HEK293 (cell line): ENCODE data around the gene MKI67.

Experiments
- CTCF ChIA-PET: fragments of 350-600 bp; formaldehyde crosslinking; extraction: SDS; loops from one replicate; lab custom pipeline; 2021; ENCODE audit warnings: antibody characterized with exemption; lab: Yijun Ruan, JAX
- POLR2A ChIA-PET: fragments of 300-600 bp; formaldehyde crosslinking; extraction: SDS; loops from one replicate; lab custom pipeline; 2020; ENCODE audit warnings: antibody characterized with exemption, inconsistent platforms; lab: Yijun Ruan, JAX
- H3K27ac ChIP-seq: fragments of 200-500 bp; sonication (Bioruptor generic); 2 replicates; pipeline ENCODE4 v1.5.1; 2014; ENCODE audit warnings: low read depth, low read length, control low read depth, inconsistent platforms; ENCODE audit errors: extremely low read depth
- H3K36me3 ChIP-seq, 2 experiments: fragments of 200-500 bp in 1 of 2; sonication (Bioruptor generic) in 1 of 2; 1 replicate in 1 of 2; 2 replicates in 1 of 2; pipeline ENCODE4 v1.5.1; 2014 to 2017; ENCODE audit warnings: inconsistent platforms in 2 of 2, low read length in 2 of 2; ENCODE audit not compliant: control insufficient read depth in 2 of 2, insufficient read depth in 1 of 2
- H3K4me1 ChIP-seq: fragments of 200-500 bp; sonication (Bioruptor generic); 2 replicates; pipeline ENCODE4 v1.5.1; 2014; ENCODE audit warnings: mild to moderate bottlenecking, low read length, inconsistent platforms; ENCODE audit not compliant: control insufficient read depth, insufficient read depth
- H3K4me3 ChIP-seq: 2 replicates; pipeline ENCODE4 v1.5.1; 2011; ENCODE audit warnings: low read depth, mild to moderate bottlenecking, control low read depth, low read length, moderate library complexity
- H3K9me3 ChIP-seq: fragments of 200-500 bp; sonication (Bioruptor generic); 2 replicates; pipeline ENCODE4 v1.5.1; 2014; ENCODE audit warnings: low read depth, low read length, inconsistent platforms; ENCODE audit not compliant: control insufficient read depth, insufficient read depth
- SCRT2 ChIP-seq: fragments of 450-650 bp; formaldehyde crosslinking; IDR thresholded peaks from 2 replicates; pipeline ENCODE4 v1.5.1; 2016; ENCODE audit warnings: missing biosample characterization, missing genetic modification characterization
- SETDB1 ChIP-seq: IDR thresholded peaks from one replicate; pipeline ENCODE4 v1.6.1; 2017; ENCODE audit warnings: mild to moderate bottlenecking, low read length, moderate library complexity, mixed read lengths; ENCODE audit not compliant: insufficient read length
- ZFP69B ChIP-seq: fragments of 450-650 bp; formaldehyde crosslinking; IDR thresholded peaks from 2 replicates; pipeline ENCODE4 v1.5.1; 2016; ENCODE audit warnings: missing biosample characterization, missing genetic modification characterization
- ZNF112 ChIP-seq: fragments of 450-650 bp; formaldehyde crosslinking; IDR thresholded peaks from 2 replicates; pipeline ENCODE4 v1.5.0; 2017; ENCODE audit warnings: missing biosample characterization, missing genetic modification characterization
- ZNF121 ChIP-seq: fragments of 450-650 bp; formaldehyde crosslinking; IDR thresholded peaks from 2 replicates; pipeline ENCODE4 v1.5.1; 2016; ENCODE audit warnings: missing biosample characterization, missing genetic modification characterization
- ZNF148 ChIP-seq: fragments of 450-650 bp; formaldehyde crosslinking; IDR thresholded peaks from 2 replicates; pipeline ENCODE4 v1.5.0; 2017; ENCODE audit warnings: missing biosample characterization, missing genetic modification characterization, borderline replicate concordance
- ZNF302 ChIP-seq: fragments of 450-650 bp; formaldehyde crosslinking; IDR thresholded peaks from 2 replicates; pipeline ENCODE4 v1.5.1; 2016; ENCODE audit warnings: missing biosample characterization, missing genetic modification characterization, low read depth
- ZNF341 ChIP-seq: fragments of 450-650 bp; formaldehyde crosslinking; IDR thresholded peaks from 2 replicates; pipeline ENCODE4; 2016; ENCODE audit warnings: low read depth, missing biosample characterization, missing genetic modification characterization
- ZNF362 ChIP-seq: fragments of 450-650 bp; formaldehyde crosslinking; IDR thresholded peaks from 2 replicates; pipeline ENCODE4 v1.5.1; 2016; ENCODE audit warnings: missing biosample characterization, missing genetic modification characterization
- ZNF398 ChIP-seq: fragments of 450-650 bp; formaldehyde crosslinking; IDR thresholded peaks from 2 replicates; pipeline ENCODE4 v1.5.1; 2017; ENCODE audit warnings: missing biosample characterization, missing genetic modification characterization
- ZNF423 ChIP-seq: fragments of 450-650 bp; formaldehyde crosslinking; IDR thresholded peaks from 2 replicates; pipeline ENCODE4 v1.5.1; 2016; ENCODE audit warnings: missing biosample characterization, missing genetic modification characterization
- ZNF426 ChIP-seq: fragments of 450-650 bp; formaldehyde crosslinking; IDR thresholded peaks from 2 replicates; pipeline ENCODE4 v1.5.1; 2017; ENCODE audit warnings: missing biosample characterization, missing genetic modification characterization, mild to moderate bottlenecking, inconsistent platforms, moderate library complexity
- ZNF585B ChIP-seq: fragments of 450-650 bp; formaldehyde crosslinking; IDR thresholded peaks from 2 replicates; pipeline ENCODE4 v1.5.1; 2016; ENCODE audit warnings: missing biosample characterization, missing genetic modification characterization
- ZNF830 ChIP-seq: fragments of 450-650 bp; IDR thresholded peaks from 2 replicates; pipeline ENCODE4 v1.5.0; 2018; ENCODE audit warnings: missing biosample characterization, missing genetic modification characterization, low read depth, mild to moderate bottlenecking, moderate library complexity
- TF ChIP-seq, protein P1 (sequence below): fragments of 450-650 bp; formaldehyde crosslinking; IDR thresholded peaks from 2 replicates; pipeline ENCODE4 v1.5.1; 2016; ENCODE audit warnings: missing biosample characterization, missing genetic modification characterization

Gene MKI67

DNA sequence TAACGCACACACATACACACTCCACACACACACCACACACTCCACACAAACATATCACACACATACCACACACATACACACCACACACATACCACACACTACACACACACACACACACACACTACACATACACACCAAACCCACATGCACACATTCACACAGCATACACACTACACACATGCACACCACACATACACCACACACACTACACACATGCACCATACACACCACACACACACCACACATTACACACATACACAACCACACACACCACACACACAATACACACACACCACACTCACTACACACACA lies 66.3 kb downstream of the MKI67 start (continued):
- 0 out of 2 replicates have a peak, but pooled peaks have one; percentile 18 for TF ChIP-seq ZNF148 (tag by site-specific recombination)
- no peak for TF ChIP-seq ZFP69B (tag by site-specific recombination)
- no peak for TF ChIP-seq ZNF362 (tag by site-specific recombination)
- TF ChIP-seq SCRT2 (tag by site-specific recombination): peak; percentile 40; the same call in 1 of the 2 replicates
- no peak for TF ChIP-seq ZNF112

DNA sequence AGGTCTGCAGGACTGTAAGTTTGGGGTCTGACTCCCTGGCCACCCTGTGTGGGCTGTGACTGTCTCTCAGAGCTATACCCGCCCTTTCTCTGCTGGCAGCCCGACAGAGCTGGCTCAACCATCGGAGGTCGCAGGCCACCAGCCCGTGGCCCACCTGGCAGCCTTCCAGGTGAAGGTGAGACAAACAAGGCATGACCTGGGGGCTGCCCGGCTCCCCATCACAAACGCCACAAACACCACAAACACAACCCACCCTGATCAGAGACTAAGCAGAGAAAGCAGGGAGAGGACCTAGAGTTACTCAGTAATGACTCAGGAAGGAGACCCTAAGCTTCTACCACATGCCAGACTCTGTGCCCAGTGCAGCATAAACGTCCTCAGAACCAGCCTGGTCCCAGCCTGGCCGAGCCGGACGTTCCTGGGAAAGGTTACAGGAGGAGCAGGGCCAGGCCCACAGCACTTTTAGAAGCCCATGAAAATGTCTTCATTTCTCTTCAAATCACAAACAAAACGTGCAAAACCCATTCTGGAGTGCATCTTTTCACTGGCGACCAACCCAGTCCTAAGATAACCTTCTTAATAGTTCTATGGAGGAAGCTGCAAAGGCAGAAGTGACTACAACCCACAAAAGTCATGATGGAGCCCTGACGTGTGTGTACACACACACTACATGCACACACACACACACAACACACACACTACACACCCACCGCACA lies 66.8 kb downstream of the MKI67 start:
- ChIA-PET CTCF (interaction anchor here (0.6 to 1.7 kb wide), 3 partner anchors 8 to 24 kb away, joined by 4 to 17 read pairs (median 6); no protein-coding TSS in a partner anchor), POLR2A (no interaction called here)
- no peak overlapping the region for H3K27ac ChIP-seq

GRCh38 chr10:128058750-128059134 lies 67.5 kb downstream of the MKI67 start:
- no peak overlapping the region for H3K27ac ChIP-seq
- ChIA-PET POLR2A (no interaction called here), CTCF (interaction anchor here (0.7 to 1.7 kb wide), 3 partner anchors 11 to 38 kb away, joined by 3 to 17 read pairs (median 6); no protein-coding TSS in a partner anchor)
- no peaks in the 10 kb centered on the region for H3K9me3 ChIP-seq
- no peak for TF ChIP-seq ZNF302 (tag by site-specific recombination)
- TF ChIP-seq SETDB1: no peak
- TF ChIP-seq, protein P1, sequence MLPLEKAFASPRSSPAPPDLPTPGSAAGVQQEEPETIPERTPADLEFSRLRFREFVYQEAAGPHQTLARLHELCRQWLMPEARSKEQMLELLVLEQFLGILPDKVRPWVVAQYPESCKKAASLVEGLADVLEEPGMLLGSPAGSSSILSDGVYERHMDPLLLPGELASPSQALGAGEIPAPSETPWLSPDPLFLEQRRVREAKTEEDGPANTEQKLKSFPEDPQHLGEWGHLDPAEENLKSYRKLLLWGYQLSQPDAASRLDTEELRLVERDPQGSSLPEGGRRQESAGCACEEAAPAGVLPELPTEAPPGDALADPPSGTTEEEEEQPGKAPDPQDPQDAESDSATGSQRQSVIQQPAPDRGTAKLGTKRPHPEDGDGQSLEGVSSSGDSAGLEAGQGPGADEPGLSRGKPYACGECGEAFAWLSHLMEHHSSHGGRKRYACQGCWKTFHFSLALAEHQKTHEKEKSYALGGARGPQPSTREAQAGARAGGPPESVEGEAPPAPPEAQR (tag by site-specific recombination): no peak
- TF ChIP-seq ZNF341 (tag by site-specific recombination): no peak
- TF ChIP-seq ZNF426: no peak
- no peak for TF ChIP-seq ZNF398 (tag by site-specific recombination)
- no peaks in the 10 kb centered on the region for H3K4me1 ChIP-seq
- no peak overlapping the region for H3K4me3 ChIP-seq
- H3K36me3 ChIP-seq: peaks cover 3 to 13% of the 10 kb centered on the region in 2 experiments; a peak in 2 of 3 replicates

More for the DNA sequence above, 66.8 kb downstream of the MKI67 start:
- Histone ChIP-seq H3K4me1 (no peaks in the 10 kb centered on the region), H3K4me3 (no peak overlapping the region), H3K9me3 (no peaks in the 10 kb centered on the region), H3K36me3 (peaks cover 3 to 15% of the 10 kb centered on the region in 2 experiments; a peak in 2 of 3 replicates)
- TF ChIP-seq ZNF423 (tag by site-specific recombination) (no peak), ZNF585B (tag by site-specific recombination) (no peak), ZNF830 (no peak), ZNF121 (no peak)
